Trophoblast cell (in vitro differentiated cells and primary cell): ENCODE data around the gene MFGE8.

ENCODE experiments used
- DNase-seq, 2 donors: peaks; one replicate each; pipeline ENCODE4 v3.0.0-alpha.2; 2016
- H2AFZ ChIP-seq: 2 replicates; pipeline ENCODE4 v1.6.1; 2013; ENCODE audit warnings: low read length, moderate library complexity, mild to moderate bottlenecking; ENCODE audit not compliant: insufficient read depth, poor library complexity
- H2AK5ac ChIP-seq: 2 replicates; pipeline ENCODE4 v1.6.1; 2013; ENCODE audit warnings: mild to moderate bottlenecking, low read length
- H2BK120ac ChIP-seq: 2 replicates; pipeline ENCODE4 v1.6.1; 2013; ENCODE audit warnings: low read length, mild to moderate bottlenecking, moderate library complexity; ENCODE audit not compliant: insufficient read depth, poor library complexity
- H2BK12ac ChIP-seq: 2 replicates; pipeline ENCODE4 v1.6.1; 2013; ENCODE audit warnings: mild to moderate bottlenecking, low read length, moderate library complexity
- H2BK5ac ChIP-seq: 2 replicates; pipeline ENCODE4 v1.6.1; 2013; ENCODE audit warnings: low read length, low read depth, moderate library complexity, mild to moderate bottlenecking; ENCODE audit not compliant: poor library complexity
- H3K14ac ChIP-seq: 2 replicates; pipeline ENCODE4 v1.6.1; 2013; ENCODE audit warnings: mild to moderate bottlenecking, low read length
- H3K18ac ChIP-seq: 2 replicates; pipeline ENCODE4 v1.6.1; 2013; ENCODE audit warnings: mild to moderate bottlenecking, low read length
- H3K23ac ChIP-seq: 2 replicates; pipeline ENCODE4 v1.6.1; 2013; ENCODE audit warnings: low read length
- H3K27ac ChIP-seq: 2 replicates; pipeline ENCODE4 v1.5.1; 2013; ENCODE audit warnings: low read depth, mild to moderate bottlenecking, inconsistent platforms, low read length, moderate library complexity
- H3K27me3 ChIP-seq: 2 replicates; pipeline ENCODE4 v1.6.1; 2013; ENCODE audit warnings: inconsistent platforms, mild to moderate bottlenecking, low read length, moderate library complexity; ENCODE audit not compliant: insufficient read depth
- H3K36me3 ChIP-seq, 2 experiments: 1 replicate in 1 of 2; 2 replicates in 1 of 2; pipeline ENCODE4 v1.6.1; 2013; ENCODE audit warnings: low read length in 2 of 2, mild to moderate bottlenecking in 2 of 2, moderate library complexity in 1 of 2; ENCODE audit not compliant: insufficient read depth in 2 of 2, control insufficient read depth in 1 of 2
- H3K4ac ChIP-seq: 2 replicates; pipeline ENCODE4 v1.6.1; 2013; ENCODE audit warnings: low read depth, mild to moderate bottlenecking, low read length, moderate library complexity
- H3K4me1 ChIP-seq, 2 experiments: 1 replicate in 1 of 2; 2 replicates in 1 of 2; pipeline ENCODE4 v1.6.1; 2013; ENCODE audit warnings: low read length in 2 of 2, mild to moderate bottlenecking in 2 of 2, moderate library complexity in 1 of 2; ENCODE audit not compliant: insufficient read depth in 2 of 2, control insufficient read depth in 1 of 2
- H3K4me2 ChIP-seq: 2 replicates; pipeline ENCODE4 v1.6.1; 2013; ENCODE audit warnings: inconsistent platforms, mild to moderate bottlenecking, low read length, moderate library complexity
- H3K4me3 ChIP-seq: 2 replicates; pipeline ENCODE4 v1.5.1; 2013; ENCODE audit warnings: mild to moderate bottlenecking, low read depth, low read length, inconsistent platforms
- H3K79me1 ChIP-seq: one replicate; pipeline ENCODE4 v1.6.1; 2013; ENCODE audit warnings: low read length
- H3K79me2 ChIP-seq: 2 replicates; pipeline ENCODE4 v1.6.1; 2013; ENCODE audit warnings: low read length, mild to moderate bottlenecking; ENCODE audit not compliant: control insufficient read depth, insufficient read depth, poor library complexity
- H3K9ac ChIP-seq: 2 replicates; pipeline ENCODE4 v1.6.1; 2013; ENCODE audit warnings: mild to moderate bottlenecking, low read length
- H3K9me3 ChIP-seq: 2 replicates; pipeline ENCODE4 v1.6.1; 2013; ENCODE audit warnings: low read depth, mild to moderate bottlenecking, control low read depth, inconsistent platforms, low read length; ENCODE audit not compliant: insufficient read depth
- H4K12ac ChIP-seq: 2 replicates; pipeline ENCODE4 v1.6.1; 2013; ENCODE audit warnings: low read depth, mild to moderate bottlenecking, low read length, moderate library complexity
- H4K8ac ChIP-seq: 2 replicates; pipeline ENCODE4 v1.6.1; 2013; ENCODE audit warnings: low read depth, mild to moderate bottlenecking, low read length, moderate library complexity
- H4K91ac ChIP-seq: one replicate; pipeline ENCODE4 v1.6.1; 2013; ENCODE audit warnings: low read depth, mild to moderate bottlenecking, low read length, moderate library complexity
- WGBS: extraction: QIAGEN DNeasy Blood & Tissue Kit; methylation state at CpG from one replicate; pipeline ENCODE4 v1.1.7; 2013; ENCODE audit warnings: missing lambda C conversion rate; ENCODE audit not compliant: insufficient read length, insufficient coverage; ENCODE audit errors: extremely low coverage; 5-methylcytosine and 5-hydroxymethylcytosine counted together

The MFGE8 gene

DNA sequence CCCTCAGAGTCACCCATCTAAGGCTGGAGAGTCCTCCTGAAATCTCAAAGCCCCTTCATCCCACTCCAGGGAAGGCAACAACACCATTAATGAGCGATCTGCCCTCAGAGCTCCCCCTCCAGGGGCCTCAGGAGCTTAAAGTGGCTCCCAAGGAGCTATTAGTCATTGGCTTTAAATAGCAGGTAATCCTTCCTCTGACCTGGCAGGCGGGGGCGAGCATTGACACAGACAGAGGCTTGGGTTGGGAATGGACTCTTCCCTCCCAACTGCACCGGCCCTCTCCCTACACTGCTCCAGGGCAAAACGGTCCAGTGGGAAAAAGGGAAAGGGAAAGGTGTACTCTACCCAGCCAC, 1.4 kb downstream of the MFGE8 start:
- H2AFZ ChIP-seq: no peak overlapping the region
- no peak overlapping the region for H3K23ac ChIP-seq
- no peak for DNase-seq
- H2BK120ac ChIP-seq: no peak overlapping the region
- peaks cover 15% of the 10 kb centered on the region for H3K79me1 ChIP-seq
- H4K12ac ChIP-seq: no peak overlapping the region
- H3K4me3 ChIP-seq: peak overlapping the region; percentile 92
- no peak overlapping the region for H2BK12ac ChIP-seq
- peak overlapping the region; percentile 50 for H2BK5ac ChIP-seq
- H3K27me3 ChIP-seq: no peaks in the 10 kb centered on the region
- H4K91ac ChIP-seq: peak overlapping the region; percentile 90
- peak overlapping the region; percentile 86 for H3K14ac ChIP-seq
- WGBS: no CpG with 5 or more reads among the region's 5 CpGs
- H3K4me1 ChIP-seq: peaks cover 23 to 24% of the 10 kb centered on the region in 2 experiments
- H3K36me3 ChIP-seq: peaks cover 42 to 44% of the 10 kb centered on the region in 2 experiments
- H4K8ac ChIP-seq: peak overlapping the region; percentile 54
- peak overlapping the region; percentile 63 for H3K27ac ChIP-seq
- no peak overlapping the region for H2AK5ac ChIP-seq
- H3K18ac ChIP-seq: peak overlapping the region; percentile 87
- H3K9ac ChIP-seq: peak overlapping the region; percentile 84
- peaks cover 15% of the 10 kb centered on the region for H3K79me2 ChIP-seq
- H3K4me2 ChIP-seq: peak overlapping the region; percentile 65
- no peaks in the 10 kb centered on the region for H3K9me3 ChIP-seq
- H3K4ac ChIP-seq: peak overlapping the region; percentile 59

DNA sequence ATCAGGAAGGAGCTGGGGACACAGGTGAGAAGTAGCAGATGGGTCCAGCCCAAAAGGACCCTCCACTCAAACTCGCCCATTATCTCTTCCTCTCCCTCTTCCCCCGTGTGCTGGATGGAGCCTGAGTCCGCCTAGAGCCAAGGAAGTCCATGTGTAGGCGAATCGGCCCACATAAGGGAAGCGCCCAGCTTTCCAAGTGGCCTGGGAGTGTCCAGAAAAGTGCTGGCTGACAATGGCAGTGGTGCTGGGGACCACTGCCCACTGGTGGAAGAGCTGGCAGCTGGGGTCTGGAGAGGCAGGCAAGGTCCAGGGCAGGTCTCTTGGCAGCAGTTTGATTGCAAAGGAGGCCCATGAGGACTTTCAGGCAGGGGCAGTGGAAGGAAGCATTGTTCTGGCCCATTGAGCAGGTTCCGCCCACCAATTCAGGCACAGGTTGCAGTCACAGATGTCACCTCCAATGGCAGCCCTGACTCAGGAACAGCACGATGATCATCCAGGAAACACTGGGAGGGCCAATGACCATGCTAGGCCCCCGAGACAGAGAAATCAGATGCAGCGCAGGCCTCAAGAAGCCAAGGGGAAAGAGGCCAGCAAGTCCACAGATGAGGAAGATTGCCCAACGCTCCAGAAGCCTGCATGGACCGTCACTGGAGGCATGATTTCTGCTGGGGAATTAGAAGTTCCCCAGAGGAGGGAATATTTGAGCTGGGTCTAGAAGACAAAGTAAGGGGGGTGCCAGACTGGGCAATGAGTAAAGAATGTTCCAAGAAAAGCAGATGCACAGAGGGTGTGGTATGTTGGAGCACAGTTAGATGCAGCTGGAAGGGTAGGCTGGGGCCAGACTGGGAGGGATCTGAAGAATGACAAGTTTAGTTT, 3.0 kb downstream of the MFGE8 start:
- peak overlapping the region; percentile 31 for H3K18ac ChIP-seq

DNA sequence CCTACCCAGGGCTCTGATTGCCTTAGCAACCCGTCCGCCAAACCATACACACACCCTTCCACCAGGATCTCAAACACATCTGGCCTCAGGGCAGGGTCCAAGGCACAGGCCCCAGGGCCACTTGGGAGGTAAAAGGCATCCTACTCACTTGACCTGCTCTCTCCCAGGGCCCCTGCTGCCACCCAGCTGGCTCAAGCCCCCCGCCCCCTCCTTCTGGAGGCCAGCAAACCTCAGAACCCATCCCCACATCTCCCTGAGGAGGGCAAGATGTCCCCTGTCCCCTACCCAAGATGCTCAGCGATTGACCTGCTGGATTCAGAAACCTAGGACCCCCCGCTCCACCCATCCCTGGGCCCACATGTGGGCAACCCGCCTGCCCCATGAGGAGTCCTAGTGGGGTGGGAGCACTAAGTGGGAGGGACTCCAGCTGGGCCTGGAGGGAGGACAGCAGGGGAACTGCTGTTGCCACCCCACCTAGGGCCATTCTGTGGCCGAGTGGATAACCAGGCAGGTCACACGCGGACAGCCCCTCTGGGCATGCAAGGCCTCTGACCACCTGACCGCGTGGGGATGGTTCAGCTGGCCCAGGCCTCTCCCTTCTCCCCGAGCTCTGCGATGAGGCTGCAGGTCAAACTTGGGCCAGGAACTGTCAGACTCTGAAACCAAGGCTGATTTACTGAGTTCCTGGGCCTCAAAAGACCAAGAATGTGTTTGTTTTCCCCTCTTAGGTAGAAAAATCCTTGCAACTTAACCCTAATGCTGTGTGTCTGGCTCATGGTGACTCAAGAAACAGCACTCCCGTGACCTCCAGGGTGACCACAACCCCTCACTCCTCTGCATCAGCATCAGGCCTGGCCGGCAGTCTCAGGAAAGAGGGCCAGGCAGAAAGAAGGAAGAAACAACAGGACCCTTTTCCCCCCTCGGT, 4.2 kb downstream of the MFGE8 start:
- peaks cover 23 to 24% of the 10 kb centered on the region in 2 experiments for H3K4me1 ChIP-seq
- H3K4me2 ChIP-seq: peak overlapping the region; percentile 33
- WGBS: no CpG with 5 or more reads among the region's 16 CpGs
- H3K14ac ChIP-seq: no peak overlapping the region
- peak overlapping the region; percentile 54 for H3K18ac ChIP-seq
- H2AK5ac ChIP-seq: no peak overlapping the region
- peak overlapping the region; percentile 16 for H3K27ac ChIP-seq
- H2BK5ac ChIP-seq: no peak overlapping the region
- no peak overlapping the region for H3K4me3 ChIP-seq
- DNase-seq: peak; percentile 15 to 45
- no peak overlapping the region for H3K23ac ChIP-seq
- peaks cover 15% of the 10 kb centered on the region for H3K79me1 ChIP-seq
- no peak overlapping the region for H2AFZ ChIP-seq
- H3K36me3 ChIP-seq: peaks cover 62 to 68% of the 10 kb centered on the region in 2 experiments
- H2BK12ac ChIP-seq: no peak overlapping the region
- H3K9me3 ChIP-seq: no peaks in the 10 kb centered on the region
- H4K12ac ChIP-seq: no peak overlapping the region
- no peak overlapping the region for H4K8ac ChIP-seq
- H3K27me3 ChIP-seq: no peaks in the 10 kb centered on the region
- peaks cover 15% of the 10 kb centered on the region for H3K79me2 ChIP-seq
- H4K91ac ChIP-seq: no peak overlapping the region
- peak overlapping the region; percentile 4 for H3K4ac ChIP-seq
- H2BK120ac ChIP-seq: no peak overlapping the region
- H3K9ac ChIP-seq: no peak overlapping the region

More for the DNA sequence above, 3.0 kb downstream of the MFGE8 start:
- H3K4me1 ChIP-seq: peaks cover 23 to 24% of the 10 kb centered on the region in 2 experiments
- H2BK5ac ChIP-seq: no peak overlapping the region
- H3K79me1 ChIP-seq: peaks cover 15% of the 10 kb centered on the region
- H2BK12ac ChIP-seq: peak overlapping the region; percentile 41
- H3K4me3 ChIP-seq: no peak overlapping the region
- H2AK5ac ChIP-seq: peak overlapping the region; percentile 49
- H4K8ac ChIP-seq: no peak overlapping the region
- no peaks in the 10 kb centered on the region for H3K9me3 ChIP-seq
- H4K12ac ChIP-seq: no peak overlapping the region
- H3K27me3 ChIP-seq: no peaks in the 10 kb centered on the region
- H3K23ac ChIP-seq: no peak overlapping the region
- H3K14ac ChIP-seq: peak overlapping the region; percentile 35
- no peak overlapping the region for H2AFZ ChIP-seq
- peak overlapping the region; percentile 33 for H3K4me2 ChIP-seq
- H4K91ac ChIP-seq: no peak overlapping the region
- no peak overlapping the region for H3K9ac ChIP-seq
- H3K4ac ChIP-seq: peak overlapping the region; percentile 15
- peaks cover 54 to 58% of the 10 kb centered on the region in 2 experiments for H3K36me3 ChIP-seq
- peaks cover 15% of the 10 kb centered on the region for H3K79me2 ChIP-seq
- H2BK120ac ChIP-seq: no peak overlapping the region
- H3K27ac ChIP-seq: no peak overlapping the region
- no CpG with 5 or more reads among the region's 12 CpGs for WGBS
- no peak for DNase-seq

DNA sequence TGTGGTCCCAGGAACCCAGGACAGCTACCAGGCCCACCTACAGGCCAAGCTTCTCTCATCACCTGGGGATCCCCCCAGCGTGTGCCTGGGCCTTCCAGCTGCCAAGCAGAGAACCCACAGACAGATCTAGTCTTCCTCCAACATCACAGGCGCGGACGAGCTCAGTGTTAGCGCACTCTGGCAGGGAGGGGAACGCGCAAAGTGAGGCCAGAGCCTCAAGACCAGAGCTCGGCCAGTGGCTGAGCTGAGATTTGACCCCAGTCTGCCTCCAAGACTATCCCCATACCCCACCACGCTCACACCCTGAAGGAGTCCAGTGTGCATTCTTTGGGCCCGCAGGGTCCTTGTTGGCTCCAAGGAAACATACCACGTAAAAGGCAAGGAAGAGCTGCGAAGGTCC, 5.1 kb downstream of the MFGE8 start:
- DNase-seq: no peak
- H2BK120ac ChIP-seq: no peak overlapping the region
- peaks cover 15% of the 10 kb centered on the region for H3K79me2 ChIP-seq
- no peak overlapping the region for H4K8ac ChIP-seq
- H3K23ac ChIP-seq: no peak overlapping the region
- no peak overlapping the region for H3K4me3 ChIP-seq
- WGBS: no CpG with 5 or more reads among the region's 12 CpGs
- H3K4me2 ChIP-seq: no peak overlapping the region
- H3K14ac ChIP-seq: no peak overlapping the region
- no peak overlapping the region for H3K27ac ChIP-seq
- H3K27me3 ChIP-seq: no peaks in the 10 kb centered on the region
- H2BK5ac ChIP-seq: no peak overlapping the region
- H3K4ac ChIP-seq: no peak overlapping the region
- H3K79me1 ChIP-seq: peaks cover 14% of the 10 kb centered on the region
- H3K4me1 ChIP-seq: peaks cover 23 to 24% of the 10 kb centered on the region in 2 experiments
- no peaks in the 10 kb centered on the region for H3K9me3 ChIP-seq
- H3K9ac ChIP-seq: no peak overlapping the region
- H2AFZ ChIP-seq: no peak overlapping the region
- peak overlapping the region; percentile 54 for H3K18ac ChIP-seq
- H2AK5ac ChIP-seq: no peak overlapping the region
- no peak overlapping the region for H4K91ac ChIP-seq
- peaks cover 67 to 73% of the 10 kb centered on the region in 2 experiments for H3K36me3 ChIP-seq
- H4K12ac ChIP-seq: no peak overlapping the region
- H2BK12ac ChIP-seq: no peak overlapping the region
